GM23248 (cell line): ENCODE data around the gene CLGN. TPM values are rescaled to one million over a fixed set of nuclear protein-coding genes. Genes with fewer than 3 reads are reported as not detected.

ENCODE experiments used
- DNase-seq: peaks from one replicate; pipeline ENCODE4 v3.0.0-alpha.2; 2015
- H2AFZ ChIP-seq: fragments of 200-600 bp; sonication (generic); 2 replicates; pipeline ENCODE4 v1.6.1; 2016; ENCODE audit warnings: antibody characterized with exemption
- H3F3A ChIP-seq: fragments of 200-600 bp; sonication (generic); 2 replicates; pipeline ENCODE4 v1.6.1; 2016; ENCODE audit warnings: mild to moderate bottlenecking, antibody characterized with exemption, mixed run types; ENCODE audit not compliant: insufficient read depth
- H3K27ac ChIP-seq: fragments of 200-600 bp; sonication (generic); 2 replicates; pipeline ENCODE4 v1.5.1; 2016; ENCODE audit warnings: mild to moderate bottlenecking
- H3K27me3 ChIP-seq: fragments of 200-600 bp; sonication (generic); replicated peaks from 2 replicates; pipeline ENCODE4 v1.6.1; 2016; ENCODE audit warnings: mild to moderate bottlenecking; ENCODE audit not compliant: insufficient read depth
- H3K36me3 ChIP-seq: fragments of 200-600 bp; sonication (generic); 2 replicates; pipeline ENCODE4 v1.6.1; 2016; ENCODE audit warnings: low read depth, mild to moderate bottlenecking
- H3K4me1 ChIP-seq: fragments of 200-600 bp; sonication (generic); 2 replicates; pipeline ENCODE4 v1.6.1; 2016; ENCODE audit warnings: mild to moderate bottlenecking; ENCODE audit not compliant: insufficient read depth
- H3K4me2 ChIP-seq: fragments of 200-600 bp; sonication (generic); one replicate; pipeline ENCODE4 v1.6.1; 2016; ENCODE audit warnings: mild to moderate bottlenecking; ENCODE audit not compliant: unreplicated experiment
- H3K4me3 ChIP-seq: fragments of 200-600 bp; sonication (generic); 2 replicates; pipeline ENCODE4 v1.5.1; 2016; ENCODE audit warnings: mild to moderate bottlenecking
- H3K79me2 ChIP-seq: fragments of 200-600 bp; sonication (generic); 2 replicates; pipeline ENCODE4 v1.6.1; 2016; ENCODE audit warnings: mild to moderate bottlenecking; ENCODE audit not compliant: insufficient read depth
- H3K9ac ChIP-seq: fragments of 200-600 bp; sonication (generic); 2 replicates; pipeline ENCODE4 v1.6.1; 2016; ENCODE audit warnings: mild to moderate bottlenecking
- H3K9me2 ChIP-seq: fragments of 200-600 bp; sonication (generic); 2 replicates; pipeline ENCODE4 v1.6.1; 2016; ENCODE audit warnings: mixed run types, mild to moderate bottlenecking, moderate library complexity; ENCODE audit not compliant: insufficient read depth
- H3K9me3 ChIP-seq: fragments of 200-600 bp; sonication (generic); one replicate; pipeline ENCODE4 v1.6.1; 2017; ENCODE audit warnings: low read depth
- H4K20me1 ChIP-seq: fragments of 200-600 bp; sonication (generic); 2 replicates; pipeline ENCODE4 v1.6.0; 2016; ENCODE audit not compliant: insufficient read depth
- EZH2 ChIP-seq: fragments of 200-600 bp; sonication (generic); IDR thresholded peaks from 2 replicates; pipeline ENCODE4 v1.6.1; 2018; ENCODE audit warnings: antibody characterized with exemption, mild to moderate bottlenecking; ENCODE audit not compliant: insufficient read depth, poor library complexity, severe bottlenecking
- EZH2phosphoT487 ChIP-seq: fragments of 200-600 bp; sonication (generic); IDR thresholded peaks from 2 replicates; pipeline ENCODE4 v1.6.1; 2018; ENCODE audit warnings: antibody characterized with exemption, moderate library complexity, mild to moderate bottlenecking, low read depth; ENCODE audit not compliant: insufficient read depth
- WGBS, 2 experiments: methylation state at CpG; one replicate each; pipeline ENCODE4 v1.1.6; 2015 to 2017; ENCODE audit warnings: low lambda C conversion rate in 2 of 2, low coverage in 1 of 2; ENCODE audit errors: missing lambda C conversion rate in 2 of 2; 5-methylcytosine and 5-hydroxymethylcytosine counted together
- in situ Hi-C: fragments of 300-500 bp; cut with MboI; formaldehyde crosslinking; loops from 2 replicates; pipeline ENCODE4 v1.15.0; 2020
- polyA plus RNA-seq: library from polyadenylated mRNA; unstranded; fragments of >200 nt; fragmentation: Nextera tagmentation; extraction: Ambion mirVana; gene quantifications from 2 replicates; pipeline ENCODE4 v1.2.1, GENCODE V29; 2016
- total RNA-seq: library from RNA; depleted of rRNA; stranded (reverse); fragments of >200 nt; shearing (Covaris generic); gene quantifications from 2 replicates; pipeline ENCODE4 v1.2.3, GENCODE V29; 2014

The CLGN gene
- total and polyA plus RNA-seq, 2 experiments from 2014 or later, result 2.5 to 5.1 TPM

GRCh38 chr4:140382732-140383131, 44.7 kb downstream of the CLGN start:
- in situ Hi-C loops, result no loop called here
- TF ChIP-seq EZH2phosphoT487 (no peak), EZH2 (no peak)

GRCh38 chr4:140374130-140374477, 53.3 kb downstream of the CLGN start:
- H3K4me3 ChIP-seq, result peak overlapping the region; percentile 85
- H3K9ac ChIP-seq, result peak overlapping the region; percentile 90
- no peaks in the 10 kb centered on the region for H3K9me2 ChIP-seq
- H3K79me2 ChIP-seq, result peaks cover 53% of the 10 kb centered on the region
- in situ Hi-C loops, result loop anchor here (25.0 kb wide), 2 partner anchors 238 to 763 kb away; partner anchors contain the start of gene RNF150
- no peak for DNase-seq
- peaks cover 19% of the 10 kb centered on the region; the same call in 1 of the 2 replicates for H3F3A ChIP-seq
- H2AFZ ChIP-seq, result peak overlapping the region; percentile 78
- peaks cover 19% of the 10 kb centered on the region for H3K4me1 ChIP-seq
- H3K9me3 ChIP-seq, result no peaks in the 10 kb centered on the region
- peaks cover 13% of the 10 kb centered on the region; the same call in 1 of the 2 replicates for H4K20me1 ChIP-seq
- H3K36me3 ChIP-seq, result no peaks in the 10 kb centered on the region
- H3K4me2 ChIP-seq, result peak overlapping the region; percentile 93
- TF ChIP-seq EZH2phosphoT487, result no peak
- no peak for TF ChIP-seq EZH2
- 0 to 1% methylated on average over 8 of the region's 8 CpGs for WGBS, 2 experiments
- peak overlapping the region; percentile 86 for H3K27ac ChIP-seq
- no peaks in the 10 kb centered on the region for H3K27me3 ChIP-seq

More at GRCh38 chr4:140382732-140383131, 44.7 kb downstream of the CLGN start:
- H4K20me1 ChIP-seq, result peaks cover 10% of the 10 kb centered on the region; the same call in 1 of the 2 replicates
- H3K79me2 ChIP-seq, result peaks cover 32% of the 10 kb centered on the region
- H2AFZ ChIP-seq, result no peak overlapping the region
- no peak overlapping the region for H3K9ac ChIP-seq
- no peaks in the 10 kb centered on the region for H3K9me2 ChIP-seq
- H3K9me3 ChIP-seq, result no peaks in the 10 kb centered on the region
- H3K4me2 ChIP-seq, result no peak overlapping the region
- no peaks in the 10 kb centered on the region for H3K4me1 ChIP-seq
- no peak overlapping the region for H3K4me3 ChIP-seq
- H3K27ac ChIP-seq, result no peak overlapping the region
- H3F3A ChIP-seq, result no peaks in the 10 kb centered on the region
- H3K36me3 ChIP-seq, result peaks cover 25% of the 10 kb centered on the region
- no peaks in the 10 kb centered on the region for H3K27me3 ChIP-seq
- DNase-seq, result no peak

- H3K4me1 ChIP-seq, result peaks cover 19% of the 10 kb centered on the region
- H3K79me2 ChIP-seq, result peaks cover 47% of the 10 kb centered on the region
- no peaks in the 10 kb centered on the region for H3K9me2 ChIP-seq
- H3F3A ChIP-seq, result peaks cover 20% of the 10 kb centered on the region; the same call in 1 of the 2 replicates
- H3K36me3 ChIP-seq, result no peaks in the 10 kb centered on the region
- H3K4me2 ChIP-seq, result peak within 1 kb of the TSS; percentile 93
- peak within 1 kb of the TSS; percentile 85 for H3K4me3 ChIP-seq
- 1% methylated on average over 36 to 54 of the region's 63 CpGs for WGBS, 2 experiments
- H3K27me3 ChIP-seq, result no peaks in the 10 kb centered on the region
- no peaks in the 10 kb centered on the region for H3K9me3 ChIP-seq
- peaks cover 7% of the 10 kb centered on the region; the same call in 1 of the 2 replicates for H4K20me1 ChIP-seq
- H2AFZ ChIP-seq, result peak within 1 kb of the TSS; percentile 97
- H3K27ac ChIP-seq, result peak within 1 kb of the TSS; percentile 86
- in situ Hi-C loops, result loop anchor here (25.0 kb wide), 2 partner anchors 239 to 764 kb away; partner anchors contain the start of gene RNF150
- TF ChIP-seq EZH2 (no peak), EZH2phosphoT487 (no peak)
- DNase-seq, result peak; percentile 100
- H3K9ac ChIP-seq, result peak within 1 kb of the TSS; percentile 90
Observed at GRCh38 chr4:140373328-140374129, 53.9 kb downstream of the CLGN start, which contains the start of gene SCOC. Gene SCOC, plus strand, starts transcription at chr4:140373646. Its CDS starts 5,525 bp downstream, at chr4:140379171.

GRCh38 chr4:140372751-140373327, 54.6 kb downstream of the CLGN start:
- Histone ChIP-seq H3K27ac (peak overlapping the region; percentile 66), H3K36me3 (no peaks in the 10 kb centered on the region), H3K9ac (peak overlapping the region; percentile 79), H4K20me1 (peaks cover 5% of the 10 kb centered on the region; the same call in 1 of the 2 replicates), H3K4me2 (peak overlapping the region; percentile 85), H3K4me3 (peak overlapping the region; percentile 85), H3K9me3 (no peaks in the 10 kb centered on the region), H3K9me2 (no peaks in the 10 kb centered on the region), H3K27me3 (no peaks in the 10 kb centered on the region), H3F3A (peaks cover 25% of the 10 kb centered on the region), H2AFZ (peak overlapping the region; percentile 97), H3K4me1 (peaks cover 25% of the 10 kb centered on the region), H3K79me2 (peaks cover 40% of the 10 kb centered on the region)
- WGBS, 2 experiments, result 6% methylated on average over 21 of the region's 21 CpGs
- DNase-seq, result peak; percentile 55
- in situ Hi-C loops, result loop anchor here (25.0 kb wide), 2 partner anchors 239 to 764 kb away; partner anchors contain the start of gene RNF150
- no peak for TF ChIP-seq EZH2phosphoT487
- no peak for TF ChIP-seq EZH2
